ENCODE data around the gene RHOV. TPM values are rescaled to one million over a fixed set of nuclear protein-coding genes. Genes with fewer than 3 reads are reported as not detected.
"Not testable (repeated sequence)": the region's sequence is repeated elsewhere in the genome, so short reads cannot be mapped to it uniquely, and the experiment has no call there.

Gene RHOV
- total RNA-seq, 2 donors from 2014 or later = 0.72 TPM; not detected in 1

GRCh38 chr15:40891810-40892446 lies 17.9 kb upstream of the RHOV start:
- Mint-ChIP-seq H3K36me3 (peaks cover 5 to 7% of the 10 kb centered on the region in 2 donors), H3K27ac (peak overlapping the region in 1 of 2 donors; percentile 14), H3K9me3 (no peaks in the 10 kb centered on the region)
- DNase-seq (ENCODE audit: low spot score in 2 of 2) (no peak), ATAC-seq (no peak)

GRCh38 chr15:40891138-40891537 lies 17.1 kb upstream of the RHOV start:
- DNase-seq (ENCODE audit: low spot score in 2 of 2) (no peak), ATAC-seq (no peak)
- Mint-ChIP-seq H3K36me3 (peaks cover 5 to 7% of the 10 kb centered on the region in 2 donors), H3K27ac (peak overlapping the region in 1 of 2 donors; percentile 14), H3K9me3 (no peaks in the 10 kb centered on the region)

- peaks cover 0 to under 1% of the 10 kb centered on the region in 2 donors for H3K36me3 Mint-ChIP-seq
- ATAC-seq = no peak
- H3K27ac Mint-ChIP-seq = no peak overlapping the region
- no peaks in the 10 kb centered on the region for H3K9me3 Mint-ChIP-seq
- DNase-seq (ENCODE audit: low spot score in 2 of 2) = no peak
Observed at GRCh38 chr15:40889112-40889511, 15.1 kb upstream of the RHOV start.

GRCh38 chr15:40886586-40886985 lies 12.6 kb upstream of the RHOV start:
- Mint-ChIP-seq H3K36me3 (no peaks in the 10 kb centered on the region), H3K9me3 (no peaks in the 10 kb centered on the region), H3K27ac (no peak overlapping the region)
- DNase-seq (ENCODE audit: low spot score in 2 of 2) = no peak
- no peak for ATAC-seq

GRCh38 chr15:40881351-40881750 lies 7.3 kb upstream of the RHOV start:
- H3K9me3 Mint-ChIP-seq = no peaks in the 10 kb centered on the region
- ATAC-seq (no peak), DNase-seq (ENCODE audit: low spot score in 2 of 2) (no peak)
- no peaks in the 10 kb centered on the region for H3K36me3 Mint-ChIP-seq
- peak overlapping the region in 1 of 2 donors; percentile 25 for H3K27ac Mint-ChIP-seq

GRCh38 chr15:40879609-40880008 lies 5.6 kb upstream of the RHOV start:
- DNase-seq (ENCODE audit: low spot score in 2 of 2) (no peak), ATAC-seq (peak; percentile 31 to 61)
- Mint-ChIP-seq H3K27ac (no peak overlapping the region), H3K36me3 (no peaks in the 10 kb centered on the region), H3K9me3 (no peaks in the 10 kb centered on the region)

GRCh38 chr15:40878785-40879184 lies 4.8 kb upstream of the RHOV start:
- no peak for DNase-seq (ENCODE audit: low spot score in 2 of 2)

GRCh38 chr15:40877694-40878093 lies 3.7 kb upstream of the RHOV start:
- ATAC-seq (no peak), DNase-seq (ENCODE audit: low spot score in 2 of 2) (no peak)
- Mint-ChIP-seq H3K9me3 (no peaks in the 10 kb centered on the region), H3K36me3 (no peaks in the 10 kb centered on the region), H3K27ac (no peak overlapping the region)

More at GRCh38 chr15:40878785-40879184, 4.8 kb upstream of the RHOV start:
- ATAC-seq = peak; percentile 74 to 94
- Mint-ChIP-seq H3K9me3 (no peaks in the 10 kb centered on the region), H3K36me3 (no peaks in the 10 kb centered on the region), H3K27ac (peak overlapping the region in 1 of 2 donors; percentile 53)

GRCh38 chr15:40875991-40876730 lies 2.1 kb upstream of the RHOV start:
- Mint-ChIP-seq H3K27ac (no peak overlapping the region), H3K9me3 (no peaks in the 10 kb centered on the region), H3K36me3 (no peaks in the 10 kb centered on the region)
- no peak for DNase-seq (ENCODE audit: low spot score in 2 of 2)
- no peak for ATAC-seq

- Mint-ChIP-seq H3K36me3 (no peaks in the 10 kb centered on the region), H3K9me3 (no peaks in the 10 kb centered on the region), H3K27ac (no peak overlapping the region)
- ATAC-seq = no peak
- DNase-seq (ENCODE audit: low spot score in 2 of 2) = no peak
Observed at GRCh38 chr15:40872791-40873693, 992 bp downstream of the RHOV start.

- Mint-ChIP-seq H3K9me3 (no peaks in the 10 kb centered on the region), H3K36me3 (no peaks in the 10 kb centered on the region), H3K27ac (no peak overlapping the region)
- DNase-seq (ENCODE audit: low spot score in 2 of 2) (no peak), ATAC-seq (peak in 1 of 2 donors; percentile 29)
Observed at GRCh38 chr15:40871749-40872617, 2.1 kb downstream of the RHOV start.

- ATAC-seq (no peak), DNase-seq (ENCODE audit: low spot score in 2 of 2) (no peak)
- Mint-ChIP-seq H3K36me3 (no peaks in the 10 kb centered on the region), H3K27ac (no peak overlapping the region), H3K9me3 (no peaks in the 10 kb centered on the region)
Observed at GRCh38 chr15:40870716-40871115, 3.3 kb downstream of the RHOV start.

GRCh38 chr15:40869686-40870085 lies 4.3 kb downstream of the RHOV start:
- no peak overlapping the region for H3K27ac Mint-ChIP-seq

GRCh38 chr15:40867199-40867598 lies 6.8 kb downstream of the RHOV start:
- no peaks in the 10 kb centered on the region for H3K9me3 Mint-ChIP-seq
- no peak for ATAC-seq
- H3K36me3 Mint-ChIP-seq = no peaks in the 10 kb centered on the region
- no peak overlapping the region for H3K27ac Mint-ChIP-seq
- no peak for DNase-seq (ENCODE audit: low spot score in 2 of 2)

More at GRCh38 chr15:40869686-40870085, 4.3 kb downstream of the RHOV start:
- H3K36me3 Mint-ChIP-seq = no peaks in the 10 kb centered on the region
- no peak for ATAC-seq
- no peaks in the 10 kb centered on the region for H3K9me3 Mint-ChIP-seq
- no peak for DNase-seq (ENCODE audit: low spot score in 2 of 2)

- H3K9me3 Mint-ChIP-seq = no peaks in the 10 kb centered on the region
- H3K27ac Mint-ChIP-seq = no peak overlapping the region
- no peak for DNase-seq (ENCODE audit: low spot score in 2 of 2)
- H3K36me3 Mint-ChIP-seq = no peaks in the 10 kb centered on the region
- ATAC-seq = no peak
Observed at GRCh38 chr15:40863660-40864270, 10.3 kb downstream of the RHOV start.

- peak overlapping the region in 1 of 2 donors; percentile 84 for H3K27ac Mint-ChIP-seq
- H3K36me3 Mint-ChIP-seq; DNase-seq (ENCODE audit: low spot score in 2 of 2); ATAC-seq; H3K9me3 Mint-ChIP-seq: not testable (repeated sequence)
Observed at GRCh38 chr15:40861147-40861546, 12.9 kb downstream of the RHOV start.

Measured in activated naive CD4-positive, alpha-beta T cell treated with anti-CD3 and anti-CD28 coated beads, Interleukin-2, amount 50 U/mL, for 72 hours (primary cell).